ENCODE results near the gene SYNGR2.
"Not testable (repeated sequence)": the region's sequence is repeated elsewhere in the genome, so short reads cannot be mapped to it uniquely, and the experiment has no call there.

SYNGR2 gene

GRCh38 chr17:78138204-78139060 lies 29.9 kb upstream of the SYNGR2 start:
- Histone ChIP-seq H3K4me1 (ENCODE audit: insufficient read depth, low read length) (peaks cover 7% of the 10 kb centered on the region), H4K20me1 (ENCODE audit: insufficient read depth, low read length) (peaks cover 35% of the 10 kb centered on the region)
- ATAC-seq (ENCODE audit: insufficient read depth, low read depth), result no peak

DNA sequence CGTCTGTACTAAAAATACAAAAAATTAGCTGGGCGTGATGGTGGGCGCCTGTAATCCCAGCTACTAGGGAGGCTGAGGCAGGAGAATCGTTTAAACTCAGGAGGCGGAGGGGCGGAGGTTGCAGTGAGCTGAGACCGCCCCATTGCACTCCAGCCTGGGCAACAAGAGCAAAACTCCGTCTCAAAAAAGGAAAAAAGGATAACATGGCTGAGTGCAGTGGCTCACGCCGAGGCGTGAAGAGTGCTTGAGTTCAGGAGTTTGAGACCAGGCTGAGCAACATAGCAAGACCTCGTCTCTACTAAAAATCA lies 28.6 kb upstream of the SYNGR2 start:
- H3K4me3 ChIP-seq (ENCODE audit: low read depth in 1 of 2, low read length in 2 of 2); DNase-seq; H3K27ac ChIP-seq (ENCODE audit: low read length); H3K27me3 ChIP-seq (ENCODE audit: insufficient read depth, low read length, poor library complexity); H3K4me2 ChIP-seq (ENCODE audit: insufficient read depth, low read length); H2AFZ ChIP-seq (ENCODE audit: low read depth, low read length); H3K9ac ChIP-seq (ENCODE audit: low read depth, low read length); H3K4me1 ChIP-seq (ENCODE audit: insufficient read depth, low read length); H3K79me2 ChIP-seq (ENCODE audit: insufficient read depth, low read length); H3K9me3 ChIP-seq (ENCODE audit: insufficient read depth, low read length, severe bottlenecking); ATAC-seq (ENCODE audit: insufficient read depth, low read depth): not testable (repeated sequence)
- peaks cover 18% of the 10 kb centered on the region for H3K36me3 ChIP-seq (ENCODE audit: insufficient read depth, low read length)
- peaks cover 24% of the 10 kb centered on the region for H4K20me1 ChIP-seq (ENCODE audit: insufficient read depth, low read length)

More at GRCh38 chr17:78138204-78139060, 29.9 kb upstream of the SYNGR2 start:
- Histone ChIP-seq H3K9me3 (ENCODE audit: insufficient read depth, low read length, severe bottlenecking) (no peaks in the 10 kb centered on the region), H3K9ac (ENCODE audit: low read depth, low read length) (no peak overlapping the region), H3K27me3 (ENCODE audit: insufficient read depth, low read length, poor library complexity) (no peaks in the 10 kb centered on the region), H3K4me3 (ENCODE audit: low read depth in 1 of 2, low read length in 2 of 2) (no peak overlapping the region), H3K79me2 (ENCODE audit: insufficient read depth, low read length) (no peaks in the 10 kb centered on the region), H3K27ac (ENCODE audit: low read length) (no peak overlapping the region), H3K36me3 (ENCODE audit: insufficient read depth, low read length) (peaks cover 31% of the 10 kb centered on the region), H3K4me2 (ENCODE audit: insufficient read depth, low read length) (no peak overlapping the region), H2AFZ (ENCODE audit: low read depth, low read length) (no peak overlapping the region)
- TF ChIP-seq EZH2 (IDR thresholded peaks at IDR 0.05; ENCODE audit: borderline replicate concordance, low read depth, low read length, severe bottlenecking), result no peak
- TF ChIP-seq, protein P1, sequence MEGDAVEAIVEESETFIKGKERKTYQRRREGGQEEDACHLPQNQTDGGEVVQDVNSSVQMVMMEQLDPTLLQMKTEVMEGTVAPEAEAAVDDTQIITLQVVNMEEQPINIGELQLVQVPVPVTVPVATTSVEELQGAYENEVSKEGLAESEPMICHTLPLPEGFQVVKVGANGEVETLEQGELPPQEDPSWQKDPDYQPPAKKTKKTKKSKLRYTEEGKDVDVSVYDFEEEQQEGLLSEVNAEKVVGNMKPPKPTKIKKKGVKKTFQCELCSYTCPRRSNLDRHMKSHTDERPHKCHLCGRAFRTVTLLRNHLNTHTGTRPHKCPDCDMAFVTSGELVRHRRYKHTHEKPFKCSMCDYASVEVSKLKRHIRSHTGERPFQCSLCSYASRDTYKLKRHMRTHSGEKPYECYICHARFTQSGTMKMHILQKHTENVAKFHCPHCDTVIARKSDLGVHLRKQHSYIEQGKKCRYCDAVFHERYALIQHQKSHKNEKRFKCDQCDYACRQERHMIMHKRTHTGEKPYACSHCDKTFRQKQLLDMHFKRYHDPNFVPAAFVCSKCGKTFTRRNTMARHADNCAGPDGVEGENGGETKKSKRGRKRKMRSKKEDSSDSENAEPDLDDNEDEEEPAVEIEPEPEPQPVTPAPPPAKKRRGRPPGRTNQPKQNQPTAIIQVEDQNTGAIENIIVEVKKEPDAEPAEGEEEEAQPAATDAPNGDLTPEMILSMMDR (IDR thresholded peaks at IDR 0.05; ENCODE audit: borderline replicate concordance, extremely low read depth, low read length, poor library complexity, severe bottlenecking), result no peak
- DNase-seq, result no peak

DNA sequence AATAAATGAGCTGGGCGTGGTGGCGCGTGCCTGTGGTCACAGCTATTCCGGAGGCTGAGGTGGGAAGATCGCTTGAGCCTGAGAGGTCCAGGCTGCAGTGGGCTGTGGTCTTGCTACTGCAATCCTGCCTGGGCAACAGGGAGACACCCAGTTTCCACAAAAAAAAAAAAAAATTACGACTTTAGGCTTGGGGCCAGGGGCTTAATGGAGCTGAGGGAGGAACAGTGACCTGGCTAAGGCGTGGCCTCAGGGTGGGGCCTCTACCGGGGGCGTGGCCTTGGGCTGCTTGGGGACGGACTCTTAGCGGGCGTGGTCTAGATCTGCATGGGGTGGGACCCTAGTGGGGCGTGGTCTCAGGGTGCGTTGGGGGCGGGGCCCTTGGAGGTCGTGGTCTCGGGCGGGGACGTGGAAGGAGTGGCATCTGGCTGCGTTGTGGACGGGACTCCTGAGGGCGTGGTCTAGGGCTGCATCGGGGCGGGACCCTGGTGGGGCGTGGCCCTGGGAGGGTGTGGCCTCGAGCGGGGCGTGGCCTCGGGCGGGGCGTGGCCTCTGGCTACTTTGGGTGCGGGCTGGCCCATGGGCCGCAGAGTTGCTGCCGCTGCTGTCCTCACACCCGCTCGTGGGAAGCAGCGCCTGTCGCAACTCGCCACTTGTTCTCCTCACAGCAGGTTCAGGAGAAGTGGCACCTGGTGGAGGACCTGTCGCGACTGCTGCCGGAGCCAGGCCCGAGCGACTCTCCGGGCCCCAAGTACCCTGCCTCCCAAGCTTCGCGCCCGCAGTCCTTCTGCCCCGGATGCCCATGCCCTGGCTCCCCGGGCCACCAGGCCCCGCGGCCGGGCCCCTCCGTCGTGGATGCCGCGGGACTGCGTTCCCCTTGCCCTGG lies 28.0 kb upstream of the SYNGR2 start:
- Histone ChIP-seq H3K27me3 (ENCODE audit: insufficient read depth, low read length, poor library complexity) (no peaks in the 10 kb centered on the region), H3K27ac (ENCODE audit: low read length) (no peak overlapping the region), H3K4me2 (ENCODE audit: insufficient read depth, low read length) (no peak overlapping the region), H3K36me3 (ENCODE audit: insufficient read depth, low read length) (peaks cover 12% of the 10 kb centered on the region), H3K4me3 (ENCODE audit: low read depth in 1 of 2, low read length in 2 of 2) (no peak overlapping the region), H4K20me1 (ENCODE audit: insufficient read depth, low read length) (peaks cover 18% of the 10 kb centered on the region), H3K9me3 (ENCODE audit: insufficient read depth, low read length, severe bottlenecking) (no peaks in the 10 kb centered on the region), H2AFZ (ENCODE audit: low read depth, low read length) (no peak overlapping the region), H3K79me2 (ENCODE audit: insufficient read depth, low read length) (no peaks in the 10 kb centered on the region), H3K9ac (ENCODE audit: low read depth, low read length) (no peak overlapping the region), H3K4me1 (ENCODE audit: insufficient read depth, low read length) (no peaks in the 10 kb centered on the region)
- DNase-seq, result peak; percentile 84
- TF ChIP-seq, protein P1 (IDR thresholded peaks at IDR 0.05; ENCODE audit: borderline replicate concordance, extremely low read depth, low read length, poor library complexity, severe bottlenecking), result no peak
- no peak for TF ChIP-seq EZH2 (IDR thresholded peaks at IDR 0.05; ENCODE audit: borderline replicate concordance, low read depth, low read length, severe bottlenecking)
- ATAC-seq (ENCODE audit: insufficient read depth, low read depth), result peak; percentile 71
